ENCODE results near the gene GRK6. TPM values are rescaled to one million over a fixed set of nuclear protein-coding genes. Genes with fewer than 3 reads are reported as not detected.
A peak's percentile ranks its signal among the peaks of the same experiment; 100 is the strongest.

The GRK6 gene
- total RNA-seq (2014; rRNA removed; shearing (Covaris generic)), result 37.7 and 51.9 TPM in 2 replicates

- no peak for DNase-seq (ENCODE audit: low spot score)
Measured at GRCh38 chr5:177426566-177427210, at the start of gene GRK6. Gene GRK6 (plus strand): TSS chr5:177426676. CDS start chr5:177426846, 170 bp downstream.

- DNase-seq (ENCODE audit: low spot score), result no peak
Measured at GRCh38 chr5:177377851-177378776, 48.4 kb upstream of the GRK6 start.

- DNase-seq (ENCODE audit: low spot score), result peak; percentile 81
Measured at GRCh38 chr5:177378884-177379883, 47.3 kb upstream of the GRK6 start.

- no peak for DNase-seq (ENCODE audit: low spot score)
Measured at GRCh38 chr5:177380805-177381126, 45.7 kb upstream of the GRK6 start.

- DNase-seq (ENCODE audit: low spot score), result no peak
Measured at GRCh38 chr5:177382423-177383029, 44.0 kb upstream of the GRK6 start.

GRCh38 chr5:177383181-177383580 lies 43.3 kb upstream of the GRK6 start:
- DNase-seq (ENCODE audit: low spot score), result no peak

GRCh38 chr5:177384134-177384533 lies 42.3 kb upstream of the GRK6 start, which contains the start of gene SLC34A1:
Gene SLC34A1 (plus strand): TSS chr5:177384434. CDS start chr5:177385742, 1,308 bp downstream.
- no peak for DNase-seq (ENCODE audit: low spot score)

GRCh38 chr5:177385720-177386119 lies 40.8 kb upstream of the GRK6 start:
- no peak for DNase-seq (ENCODE audit: low spot score)

GRCh38 chr5:177386542-177386941 lies 39.9 kb upstream of the GRK6 start:
- no peak for DNase-seq (ENCODE audit: low spot score)

- no peak for DNase-seq (ENCODE audit: low spot score)
Measured at GRCh38 chr5:177387405-177387804, 39.1 kb upstream of the GRK6 start.

- no peak for DNase-seq (ENCODE audit: low spot score)
Measured at GRCh38 chr5:177388521-177389052, 37.9 kb upstream of the GRK6 start.

GRCh38 chr5:177389241-177390169 lies 37.0 kb upstream of the GRK6 start:
- peak; percentile 83 for DNase-seq (ENCODE audit: low spot score)

GRCh38 chr5:177390363-177391300 lies 35.8 kb upstream of the GRK6 start:
- peak; percentile 93 for DNase-seq (ENCODE audit: low spot score)

GRCh38 chr5:177392765-177393164 lies 33.7 kb upstream of the GRK6 start:
- no peak for DNase-seq (ENCODE audit: low spot score)

GRCh38 chr5:177393206-177393765 lies 33.2 kb upstream of the GRK6 start:
- DNase-seq (ENCODE audit: low spot score), result no peak

GRCh38 chr5:177393990-177394389 lies 32.5 kb upstream of the GRK6 start:
- DNase-seq (ENCODE audit: low spot score), result no peak

- no peak for DNase-seq (ENCODE audit: low spot score)
Measured at GRCh38 chr5:177396078-177396477, 30.4 kb upstream of the GRK6 start.

- no peak for DNase-seq (ENCODE audit: low spot score)
Measured at GRCh38 chr5:177396807-177397206, 29.7 kb upstream of the GRK6 start.

All from H4 (cell line).